ENCODE measurements around the gene UNKL. TPM values are rescaled to one million over a fixed set of nuclear protein-coding genes. Genes with fewer than 3 reads are reported as not detected.

UNKL gene
- total RNA-seq, 1 donor from 2014 or later, result 70.7 TPM

- Mint-ChIP-seq H3K4me1 (peaks cover 4% of the 10 kb centered on the region), H3K9me3 (no peaks in the 10 kb centered on the region), H3K4me3 (no peak overlapping the region), H3K36me3 (ENCODE audit: low read depth) (no peaks in the 10 kb centered on the region), H3K27ac (no peak overlapping the region), H3K27me3 (no peaks in the 10 kb centered on the region)
- CTCF ChIA-PET, result interaction anchor here (0.6 to 1.5 kb wide), 7 partner anchors 30 to 278 kb away, joined by 3 to 7 read pairs (median 3); partner anchors contain the start of gene JPT2
- ATAC-seq (ENCODE audit: low read depth), result peak; percentile 93
- POLR2A ChIA-PET, result interaction anchor here (0.7 to 2.5 kb wide), 7 partner anchors 8 to 277 kb away, joined by 4 to 16 read pairs (median 4); partner anchors contain the start of genes JPT2, MAPK8IP3, TELO2 and UQCC4
- no peak for TF ChIP-seq CTCF (IDR thresholded peaks at IDR 0.05)
- intact Hi-C loops (cut with micrococcal nuclease), result loop anchor here (2.0 to 5.0 kb wide), 2 partner anchors 110 to 134 kb away; no protein-coding TSS in a partner anchor
- DNase-seq, result peak; percentile 62
Measured at GRCh38 chr16:1428511-1428910, 14.0 kb upstream of the UNKL start.

- Mint-ChIP-seq H3K9me3 (no peaks in the 10 kb centered on the region), H3K27ac (no peak overlapping the region), H3K4me3 (no peak overlapping the region), H3K36me3 (ENCODE audit: low read depth) (no peaks in the 10 kb centered on the region), H3K27me3 (no peaks in the 10 kb centered on the region), H3K4me1 (peaks cover 4% of the 10 kb centered on the region)
- ChIA-PET POLR2A (interaction anchor here (1.0 to 2.5 kb wide), 6 partner anchors 7 to 278 kb away, joined by 4 to 16 read pairs (median 4); partner anchors contain the start of genes JPT2, MAPK8IP3, TELO2 and UQCC4), CTCF (interaction anchor here (1.0 to 1.5 kb wide), 4 partner anchors 16 to 250 kb away, joined by 3 to 4 read pairs (median 3); partner anchors contain the start of gene JPT2)
- intact Hi-C loops (cut with micrococcal nuclease), result loop anchor here (2.0 to 5.0 kb wide), 2 partner anchors 111 to 135 kb away; no protein-coding TSS in a partner anchor
- no peak for ATAC-seq (ENCODE audit: low read depth)
- no peak for TF ChIP-seq CTCF (IDR thresholded peaks at IDR 0.05)
- no peak for DNase-seq
Measured at GRCh38 chr16:1427473-1428461, 13.3 kb upstream of the UNKL start.

- Mint-ChIP-seq H3K9me3 (no peaks in the 10 kb centered on the region), H3K4me3 (no peak overlapping the region), H3K4me1 (peaks cover 5% of the 10 kb centered on the region), H3K27me3 (no peaks in the 10 kb centered on the region), H3K36me3 (ENCODE audit: low read depth) (no peaks in the 10 kb centered on the region), H3K27ac (no peak overlapping the region)
- DNase-seq (no peak), ATAC-seq (ENCODE audit: low read depth) (no peak)
- POLR2A ChIA-PET, result interaction anchor here (2.5 kb wide), 1 partner anchor 66 kb away, joined by 16 read pairs; the partner anchor contains the start of gene TELO2
- CTCF ChIA-PET, result interaction anchor here (1.1 kb wide), 2 partner anchors 16 to 112 kb away, joined by 3 read pairs; no protein-coding TSS in a partner anchor
- no peak for TF ChIP-seq CTCF (IDR thresholded peaks at IDR 0.05)
- intact Hi-C loops (cut with micrococcal nuclease), result loop anchor here (5.0 kb wide), 1 partner anchor 135 kb away; no protein-coding TSS in a partner anchor
Measured at GRCh38 chr16:1426734-1427471, 12.4 kb upstream of the UNKL start.

- H3K27ac Mint-ChIP-seq, result no peak overlapping the region
- no peak for TF ChIP-seq CTCF (IDR thresholded peaks at IDR 0.05)
- H3K4me3 Mint-ChIP-seq, result no peak overlapping the region
- H3K36me3 Mint-ChIP-seq (ENCODE audit: low read depth), result peaks cover 1% of the 10 kb centered on the region
- intact Hi-C loops (cut with micrococcal nuclease), result loop anchor here (5.0 kb wide), 1 partner anchor 137 kb away; no protein-coding TSS in a partner anchor
- DNase-seq (no peak), ATAC-seq (ENCODE audit: low read depth) (no peak)
- ChIA-PET CTCF (interaction anchor here (1.1 kb wide), 1 partner anchor 113 kb away, joined by 3 read pairs; no protein-coding TSS in a partner anchor), POLR2A (interaction anchor here (0.5 to 0.7 kb wide), 2 partner anchors 113 to 186 kb away, joined by 3 to 5 read pairs; partner anchors contain the start of genes CRAMP1 and IFT140)
- H3K9me3 Mint-ChIP-seq, result no peaks in the 10 kb centered on the region
- H3K4me1 Mint-ChIP-seq, result peaks cover 12% of the 10 kb centered on the region
- no peaks in the 10 kb centered on the region for H3K27me3 Mint-ChIP-seq
Measured at GRCh38 chr16:1425616-1426370, 11.3 kb upstream of the UNKL start.

All from activated B cell treated with CpG ODN at 0.5 μM for 24 hours (primary cell).